Activated CD4-positive, alpha-beta T cell treated with anti-CD3 and anti-CD28 coated beads for 36 hours (primary cell): ENCODE data around the gene ZNF138. TPM values are rescaled to one million over a fixed set of nuclear protein-coding genes. Genes with fewer than 3 reads are reported as not detected.

Experiments used
- ATAC-seq: fragments of 200-7000 bp; cut with Tn5 transposase; one replicate; pipeline ENCODE4 v1.10.0; 2021; ENCODE audit warnings: mild to moderate bottlenecking, moderate library complexity
- CTCF ChIA-PET: fragments of 350-600 bp; sonication (Branson Sonifier 250); formaldehyde crosslinking; loops from one replicate; lab custom pipeline; 2021; ENCODE audit warnings: antibody characterized with exemption; lab: Charles Lee
- POLR2A ChIA-PET: fragments of 350-600 bp; sonication (Branson Sonifier 250); formaldehyde crosslinking; loops from one replicate; lab custom pipeline; 2021; ENCODE audit warnings: antibody characterized with exemption, inconsistent platforms; lab: Charles Lee
- DNase-seq: peaks from one replicate; pipeline ENCODE4 v3.0.0-alpha.2; 2020
- H3K27ac Mint-ChIP-seq: one replicate; pipeline ENCODE4 v1.8.0; 2021; ENCODE audit warnings: mixed read lengths
- H3K27me3 Mint-ChIP-seq: one replicate; pipeline ENCODE4 v1.8.0; 2021; ENCODE audit warnings: mixed read lengths
- H3K36me3 Mint-ChIP-seq: one replicate; pipeline ENCODE4 v1.8.0; 2021; ENCODE audit warnings: low read depth, mixed read lengths
- H3K4me1 Mint-ChIP-seq: one replicate; pipeline ENCODE4 v1.8.0; 2021; ENCODE audit warnings: mixed read lengths
- H3K4me3 Mint-ChIP-seq: one replicate; pipeline ENCODE4 v1.8.0; 2021; ENCODE audit warnings: mild to moderate bottlenecking, moderate library complexity, mixed read lengths
- H3K9me3 Mint-ChIP-seq: one replicate; pipeline ENCODE4 v1.8.0; 2021; ENCODE audit warnings: low read depth, mixed read lengths
- intact Hi-C, 2 experiments: fragments of 100-400 bp; cut with DNase I in 1 of 2; cut with micrococcal nuclease in 1 of 2; formaldehyde crosslinking; loops; one replicate each; pipeline versions ENCODE4 v1.14.2 to v1.15.1; 2022 to 2024; cut with DNase I, micrococcal nuclease
- total RNA-seq, 2 experiments: library from RNA; stranded (reverse); gene quantifications; one replicate each; pipeline ENCODE4 v1.2.3, GENCODE V29; 2021

The ZNF138 gene
- total RNA-seq, 2 experiments from 2014 or later, result 12.0 to 19.6 TPM

DNA sequence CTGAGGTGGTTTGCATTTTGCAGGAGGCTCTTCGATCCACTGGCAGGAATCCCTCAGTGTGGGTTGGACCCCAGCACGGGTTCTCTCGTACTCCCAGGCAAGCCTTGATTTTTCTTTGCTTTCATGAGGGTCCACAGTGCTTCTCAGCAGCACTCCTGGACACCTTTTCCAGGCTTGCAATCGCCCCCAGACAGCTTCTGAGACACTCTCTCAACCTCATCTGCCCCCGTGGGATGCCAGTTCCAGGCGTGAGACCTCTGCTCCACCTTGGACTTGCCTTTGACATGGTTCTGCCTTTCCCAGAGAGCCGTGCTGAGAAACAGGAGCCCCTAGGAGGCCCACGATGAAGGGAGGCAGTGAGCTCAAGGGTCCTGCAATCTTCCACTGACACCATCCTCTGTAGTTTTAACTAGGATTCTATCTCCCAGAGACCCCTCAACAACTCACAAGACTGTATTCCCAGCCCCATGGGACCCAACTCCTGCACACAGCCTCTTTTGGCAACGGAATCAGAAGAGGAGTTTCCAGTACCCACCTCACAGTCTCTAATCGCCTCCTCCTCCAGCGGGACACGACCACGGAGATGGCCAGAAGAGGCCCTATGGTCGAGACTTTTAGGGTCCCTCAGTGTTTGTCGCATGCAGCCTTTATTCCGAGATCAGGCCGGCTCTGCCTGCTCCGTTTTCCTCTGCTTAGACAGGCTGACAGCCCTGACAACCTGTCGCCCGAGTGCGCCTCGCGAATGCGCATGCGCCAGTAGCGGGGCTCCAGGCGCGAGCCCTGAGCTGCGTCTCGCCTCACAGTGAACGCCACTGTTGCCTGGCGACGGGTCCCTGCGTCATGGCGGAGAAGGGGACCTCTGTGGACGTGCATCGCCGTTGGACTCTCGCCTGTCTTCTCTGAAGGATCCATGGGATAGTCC, 82.8 kb downstream of the ZNF138 start:
- no peak overlapping the region for H3K27ac Mint-ChIP-seq

DNA sequence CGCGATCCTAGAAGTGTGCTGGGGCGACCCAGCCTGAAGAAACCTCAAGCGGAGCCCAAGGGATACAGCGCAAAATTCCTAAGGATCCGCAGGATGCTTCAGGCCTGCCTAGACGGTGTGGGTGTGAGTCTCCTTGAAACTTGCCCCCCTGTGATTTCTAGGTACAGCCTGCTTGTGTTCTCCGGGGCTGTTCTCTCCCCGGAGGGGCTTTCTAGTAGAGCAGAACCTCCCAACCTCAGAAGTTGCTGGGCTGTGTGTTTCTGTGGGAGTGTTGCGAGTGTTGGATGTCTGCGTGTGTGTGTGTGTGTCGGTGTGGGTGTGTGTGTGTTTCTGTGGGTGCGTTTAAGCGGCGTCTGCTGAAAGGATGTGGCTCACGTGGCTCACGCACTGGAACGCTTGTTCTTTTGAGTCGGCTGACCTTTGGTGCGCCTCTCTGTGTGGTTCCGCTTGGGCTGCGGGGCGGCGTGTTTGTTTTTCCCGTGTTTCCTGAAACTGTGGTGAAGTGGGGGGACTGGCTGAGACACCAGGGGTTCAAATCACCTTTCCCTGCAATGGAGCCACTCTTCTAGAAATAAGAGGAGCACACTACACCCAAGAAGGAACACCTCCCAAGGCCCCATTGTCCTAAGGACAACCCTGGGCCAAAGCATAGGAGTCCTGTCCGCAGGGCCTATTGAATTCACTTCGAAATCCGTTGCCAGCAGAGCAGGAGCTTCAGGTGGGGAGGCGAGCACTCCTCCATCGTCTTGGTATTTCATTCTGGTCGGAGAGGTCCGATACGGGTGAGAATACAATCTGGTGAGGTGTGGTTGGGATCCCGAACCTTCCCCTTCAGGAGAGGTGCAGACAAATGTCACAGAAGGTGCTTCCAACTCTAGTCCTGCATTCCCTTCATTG, 83.7 kb downstream of the ZNF138 start:
- ATAC-seq, result no peak
- Mint-ChIP-seq H3K27ac (no peak overlapping the region), H3K9me3 (no peaks in the 10 kb centered on the region), H3K4me3 (peak overlapping the region; percentile 54), H3K36me3 (no peaks in the 10 kb centered on the region), H3K4me1 (peaks cover 13% of the 10 kb centered on the region), H3K27me3 (peaks cover 18% of the 10 kb centered on the region)
- DNase-seq, result no peak
- POLR2A ChIA-PET, result no interaction called here
- CTCF ChIA-PET, result no interaction called here
- intact Hi-C loops, result no loop called here

More for the DNA sequence above, 82.8 kb downstream of the ZNF138 start:
- Mint-ChIP-seq H3K4me3 (peak overlapping the region; percentile 54), H3K27me3 (peaks cover 11% of the 10 kb centered on the region), H3K36me3 (no peaks in the 10 kb centered on the region), H3K9me3 (no peaks in the 10 kb centered on the region), H3K4me1 (peaks cover 8% of the 10 kb centered on the region)
- intact Hi-C loops, result no loop called here
- CTCF ChIA-PET, result no interaction called here
- DNase-seq (peak; percentile 84), ATAC-seq (peak; percentile 93)
- POLR2A ChIA-PET, result no interaction called here

DNA sequence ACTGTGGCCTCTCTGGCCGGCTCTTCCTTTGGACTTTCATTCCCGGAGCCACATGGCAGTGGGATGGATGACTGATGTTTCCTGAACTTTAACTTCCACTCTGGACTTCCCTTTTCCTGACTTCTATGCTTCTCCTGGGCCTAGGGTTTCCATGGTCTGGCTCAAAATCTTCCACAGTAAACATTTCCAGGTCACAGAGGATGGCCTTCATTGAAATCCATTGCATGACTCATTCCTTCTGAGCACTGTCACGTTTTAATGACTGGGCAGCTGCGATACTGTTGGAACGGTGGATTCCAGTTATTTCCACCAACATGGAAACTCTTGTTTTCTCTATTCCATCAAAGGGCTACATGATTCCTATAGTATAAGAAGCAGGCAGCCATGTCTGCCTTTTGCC, 84.5 kb downstream of the ZNF138 start:
- H3K9me3 Mint-ChIP-seq, result peaks cover 2% of the 10 kb centered on the region
- H3K27me3 Mint-ChIP-seq, result peaks cover 25% of the 10 kb centered on the region
- H3K4me1 Mint-ChIP-seq, result peaks cover 14% of the 10 kb centered on the region
- ATAC-seq (no peak), DNase-seq (no peak)
- ChIA-PET CTCF (no interaction called here), POLR2A (no interaction called here)
- H3K27ac Mint-ChIP-seq, result no peak overlapping the region
- H3K36me3 Mint-ChIP-seq, result no peaks in the 10 kb centered on the region
- H3K4me3 Mint-ChIP-seq, result no peak overlapping the region
- intact Hi-C loops, result no loop called here

DNA sequence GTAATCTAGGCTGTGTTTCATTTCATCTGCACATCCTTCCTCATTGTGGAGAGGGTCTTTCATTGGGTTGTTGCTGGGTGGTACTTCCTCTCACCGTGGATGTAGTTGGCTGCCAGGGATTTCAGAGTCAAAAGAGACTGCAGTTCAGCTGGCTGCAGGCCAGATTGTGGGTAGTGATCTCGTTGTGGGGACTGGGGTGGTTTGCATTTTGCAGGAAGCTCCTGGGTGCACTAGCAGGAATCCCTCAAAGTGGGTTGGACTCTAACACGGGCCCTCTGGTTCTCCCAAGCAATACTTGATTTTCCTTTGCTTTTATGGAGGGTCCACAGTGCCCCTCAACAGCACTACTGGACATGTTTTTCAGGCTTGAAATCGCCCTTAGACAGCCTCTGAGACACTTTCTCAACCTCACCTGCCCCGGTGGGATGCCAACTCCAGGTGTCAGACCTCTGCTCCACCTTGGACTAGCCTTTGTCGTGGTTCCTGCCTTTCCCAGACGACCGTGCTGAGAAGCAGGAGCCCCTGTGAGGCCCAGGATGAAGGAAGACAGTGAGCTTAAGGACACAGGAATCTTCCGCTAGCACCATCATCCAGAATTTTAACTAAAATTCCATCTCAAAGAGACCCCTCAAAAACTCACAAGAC, 85.0 kb downstream of the ZNF138 start:
- no peak for ATAC-seq
- H3K4me3 Mint-ChIP-seq, result no peak overlapping the region
- H3K27me3 Mint-ChIP-seq, result peaks cover 29% of the 10 kb centered on the region
- ChIA-PET POLR2A (no interaction called here), CTCF (no interaction called here)
- no peak overlapping the region for H3K27ac Mint-ChIP-seq
- intact Hi-C loops, result no loop called here
- no peak for DNase-seq
- no peaks in the 10 kb centered on the region for H3K36me3 Mint-ChIP-seq
- H3K9me3 Mint-ChIP-seq, result peaks cover 2% of the 10 kb centered on the region
- peaks cover 14% of the 10 kb centered on the region for H3K4me1 Mint-ChIP-seq

DNA sequence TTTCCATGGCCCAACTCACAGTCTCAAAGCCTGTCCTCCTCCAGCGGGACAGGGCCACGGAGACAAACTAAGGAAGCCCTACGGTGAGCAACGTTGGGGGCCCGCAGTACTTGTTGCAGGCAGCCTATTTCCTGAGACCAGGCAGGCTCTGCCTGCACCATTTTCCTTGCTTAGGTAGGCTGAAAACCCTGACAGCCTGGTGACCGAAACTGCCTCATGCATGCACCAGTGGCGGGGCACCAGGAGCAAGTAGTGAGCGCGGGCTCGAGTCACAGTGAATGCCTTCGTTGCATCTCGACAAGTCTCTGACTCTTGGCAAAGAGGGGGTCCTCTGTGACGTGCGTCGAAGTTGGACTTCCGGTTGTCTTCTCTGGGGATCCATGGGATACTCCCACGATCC, 85.6 kb downstream of the ZNF138 start:
- ATAC-seq (no peak), DNase-seq (no peak)
- Mint-ChIP-seq H3K27me3 (peaks cover 29% of the 10 kb centered on the region), H3K36me3 (no peaks in the 10 kb centered on the region), H3K9me3 (peaks cover 2% of the 10 kb centered on the region), H3K4me3 (no peak overlapping the region), H3K4me1 (peaks cover 14% of the 10 kb centered on the region), H3K27ac (no peak overlapping the region)
- CTCF ChIA-PET, result no interaction called here
- intact Hi-C loops, result loop anchor here in 1 of 2 experiments (10.0 kb wide), 1 partner anchor 425 kb away; no protein-coding TSS in a partner anchor
- POLR2A ChIA-PET, result no interaction called here

DNA sequence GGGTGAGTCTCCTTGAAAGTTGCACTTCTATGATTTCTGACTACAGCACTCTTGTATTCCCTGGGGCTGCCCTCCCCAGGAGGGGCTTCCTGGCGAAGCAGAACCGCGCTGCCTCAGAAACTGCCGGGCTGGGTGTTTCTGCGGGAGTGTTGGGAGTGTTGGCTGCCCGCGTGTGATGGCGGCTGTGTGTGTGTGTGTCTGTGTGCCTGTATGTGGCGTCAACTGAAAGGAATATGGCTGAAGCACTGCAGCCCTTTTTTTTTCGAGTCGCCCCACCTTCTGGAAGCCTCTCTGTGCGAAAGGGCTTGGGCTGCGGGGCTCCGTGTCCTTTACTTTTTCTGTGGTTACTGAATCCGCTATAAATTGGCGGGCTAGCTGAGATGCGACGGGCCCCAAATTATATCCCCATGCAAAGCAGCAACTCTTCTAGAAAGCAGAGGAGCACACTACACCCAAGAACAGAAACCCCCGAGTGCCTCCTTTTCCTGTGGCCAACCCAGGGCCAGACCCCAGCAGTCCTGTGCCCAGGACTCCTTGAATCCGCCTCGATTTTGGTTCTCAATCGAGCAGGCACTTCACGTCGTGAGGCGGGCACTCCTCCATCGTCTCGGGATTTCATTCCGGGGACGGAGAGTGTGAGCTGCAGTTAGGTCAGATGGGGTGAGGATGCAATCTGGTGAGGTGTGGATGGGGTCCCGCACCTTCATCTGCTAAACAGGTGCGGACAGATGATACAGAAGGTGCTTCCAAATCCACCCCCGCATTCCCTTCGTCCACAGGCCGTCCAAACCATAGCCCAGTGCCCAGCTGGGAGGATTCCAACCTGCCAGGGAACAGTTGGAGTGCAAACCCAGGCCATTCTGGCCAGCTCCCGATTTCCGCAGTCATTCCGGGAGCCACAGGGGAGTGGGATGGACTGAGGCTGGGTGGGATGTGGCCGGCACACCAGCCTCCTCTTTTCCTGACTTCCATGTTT, 86.4 kb downstream of the ZNF138 start:
- peaks cover 34% of the 10 kb centered on the region for H3K27me3 Mint-ChIP-seq
- peaks cover 14% of the 10 kb centered on the region for H3K4me1 Mint-ChIP-seq
- H3K4me3 Mint-ChIP-seq, result no peak overlapping the region
- peaks cover 2% of the 10 kb centered on the region for H3K9me3 Mint-ChIP-seq
- intact Hi-C loops, result loop anchor here in 1 of 2 experiments (10.0 kb wide), 1 partner anchor 424 kb away; no protein-coding TSS in a partner anchor
- no peaks in the 10 kb centered on the region for H3K36me3 Mint-ChIP-seq
- ChIA-PET CTCF (no interaction called here), POLR2A (no interaction called here)
- ATAC-seq (no peak), DNase-seq (no peak)
- H3K27ac Mint-ChIP-seq, result no peak overlapping the region

- ChIA-PET POLR2A (no interaction called here), CTCF (no interaction called here)
- ATAC-seq (no peak), DNase-seq (no peak)
- no peak overlapping the region for H3K4me3 Mint-ChIP-seq
- no peaks in the 10 kb centered on the region for H3K36me3 Mint-ChIP-seq
- H3K27ac Mint-ChIP-seq, result no peak overlapping the region
- peaks cover 2% of the 10 kb centered on the region for H3K9me3 Mint-ChIP-seq
- intact Hi-C loops, result loop anchor here in 1 of 2 experiments (10.0 kb wide), 1 partner anchor 423 kb away; no protein-coding TSS in a partner anchor
- peaks cover 17% of the 10 kb centered on the region for H3K4me1 Mint-ChIP-seq
- peaks cover 43% of the 10 kb centered on the region for H3K27me3 Mint-ChIP-seq
These were observed 87.4 kb downstream of the ZNF138 start for GRCh38 chr7:64881461-64882287.

DNA sequence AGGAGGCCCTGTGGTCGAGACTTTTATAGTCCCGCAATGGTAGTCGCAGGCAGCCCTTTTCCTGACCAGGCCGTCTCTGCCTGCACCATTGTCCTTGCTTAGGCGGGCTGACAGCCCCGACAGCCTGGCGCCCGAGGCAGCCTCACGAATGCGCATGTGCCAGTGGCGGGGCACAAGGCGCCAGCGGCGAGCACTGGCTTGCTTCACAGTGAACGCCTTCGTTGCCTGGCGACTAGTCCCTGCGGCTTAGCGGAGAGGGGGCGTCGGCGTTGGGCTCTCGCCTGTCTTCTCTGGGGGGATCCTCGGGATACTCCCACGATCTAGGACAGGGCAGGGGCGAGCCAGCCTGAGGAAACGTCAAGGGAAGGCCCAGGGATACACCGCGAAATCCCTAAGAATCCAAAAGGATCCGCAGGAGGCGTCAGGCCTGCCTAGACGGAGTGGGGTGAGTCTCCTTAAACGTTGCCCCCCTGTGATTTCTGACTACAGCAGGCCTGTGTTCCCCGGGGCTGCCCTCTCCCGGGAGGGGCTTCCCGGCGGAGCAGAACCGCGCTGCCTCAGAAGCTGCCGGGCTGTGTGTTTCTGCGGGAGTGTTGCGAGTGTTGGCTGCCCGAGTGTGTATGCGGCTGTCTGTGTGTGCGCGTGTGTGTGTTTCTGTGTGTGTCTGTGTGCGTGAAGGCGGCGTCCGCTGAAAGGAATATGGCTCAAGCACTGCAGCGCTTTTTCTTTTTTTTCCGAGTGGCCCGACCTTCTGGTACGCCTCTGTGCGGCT, 88.3 kb downstream of the ZNF138 start:
- H3K4me1 Mint-ChIP-seq, result peaks cover 13% of the 10 kb centered on the region
- peak; percentile 67 for ATAC-seq
- intact Hi-C loops, result loop anchor here in 1 of 2 experiments (10.0 kb wide), 1 partner anchor 422 kb away; no protein-coding TSS in a partner anchor
- no peaks in the 10 kb centered on the region for H3K36me3 Mint-ChIP-seq
- H3K27ac Mint-ChIP-seq, result no peak overlapping the region
- ChIA-PET CTCF (no interaction called here), POLR2A (no interaction called here)
- H3K4me3 Mint-ChIP-seq, result peak overlapping the region; percentile 42
- H3K9me3 Mint-ChIP-seq, result peaks cover 2% of the 10 kb centered on the region
- peaks cover 48% of the 10 kb centered on the region for H3K27me3 Mint-ChIP-seq
- DNase-seq, result peak; percentile 58
